ENCODE data around the gene NR2F6.

NR2F6 gene

GRCh38 chr19:17263712-17264640 lies 18.3 kb upstream of the NR2F6 start:
- no peak for DNase-seq (ENCODE audit: low read depth in 2 of 2)

DNA sequence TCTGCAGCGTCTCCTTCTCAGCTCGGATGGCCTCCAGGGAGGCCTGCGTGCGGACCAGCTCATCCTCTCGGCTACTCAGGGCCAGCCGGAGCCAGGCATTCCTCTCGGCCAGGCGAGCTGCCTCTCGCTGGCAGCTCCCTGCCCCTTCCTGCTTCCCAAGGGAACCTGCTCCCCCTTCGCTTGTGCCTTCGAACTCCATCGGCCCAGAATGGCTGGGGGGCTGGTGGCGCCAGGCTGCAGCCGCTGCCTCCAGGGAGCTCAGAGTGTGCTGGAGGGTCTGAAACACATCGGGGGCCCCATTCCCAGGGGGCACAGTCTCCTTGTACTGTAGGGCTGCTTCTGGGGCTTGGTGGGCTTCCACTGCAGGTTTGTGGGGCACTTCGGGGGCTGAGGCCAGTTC lies 16.8 kb upstream of the NR2F6 start:
- no peak for DNase-seq (ENCODE audit: low read depth in 2 of 2)

- DNase-seq (ENCODE audit: low read depth in 2 of 2), result peak; percentile 37 to 43
Measured at GRCh38 chr19:17260842-17261325, 15.2 kb upstream of the NR2F6 start.

- DNase-seq (ENCODE audit: low read depth in 2 of 2), result no peak
Measured at GRCh38 chr19:17259934-17260333, 14.2 kb upstream of the NR2F6 start.

GRCh38 chr19:17259118-17259780 lies 13.5 kb upstream of the NR2F6 start:
- no peak for DNase-seq (ENCODE audit: low read depth in 2 of 2)

DNA sequence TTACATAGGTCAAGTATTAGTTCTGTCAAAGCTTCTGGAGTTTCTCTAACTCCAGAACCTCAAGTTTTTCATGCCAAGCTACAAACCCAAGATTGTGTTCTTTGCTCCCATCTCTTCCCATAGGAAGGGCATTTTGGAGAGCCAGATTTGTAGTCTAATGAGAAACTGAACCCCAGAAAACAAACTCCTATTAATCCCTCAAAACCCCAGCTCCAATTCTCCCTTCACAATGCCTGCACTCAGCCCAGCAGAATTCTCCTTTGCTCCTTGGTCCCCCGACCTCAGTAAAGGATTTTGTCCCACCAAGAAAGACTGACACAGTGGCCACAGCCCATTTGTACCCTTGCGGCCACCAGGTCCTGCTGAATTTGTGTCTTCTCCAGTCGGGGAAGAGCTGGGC lies 10.4 kb upstream of the NR2F6 start:
- no peak for DNase-seq (ENCODE audit: low read depth in 2 of 2)

- DNase-seq (ENCODE audit: low read depth in 2 of 2), result no peak
Measured at GRCh38 chr19:17255150-17255621, 9.5 kb upstream of the NR2F6 start.

DNA sequence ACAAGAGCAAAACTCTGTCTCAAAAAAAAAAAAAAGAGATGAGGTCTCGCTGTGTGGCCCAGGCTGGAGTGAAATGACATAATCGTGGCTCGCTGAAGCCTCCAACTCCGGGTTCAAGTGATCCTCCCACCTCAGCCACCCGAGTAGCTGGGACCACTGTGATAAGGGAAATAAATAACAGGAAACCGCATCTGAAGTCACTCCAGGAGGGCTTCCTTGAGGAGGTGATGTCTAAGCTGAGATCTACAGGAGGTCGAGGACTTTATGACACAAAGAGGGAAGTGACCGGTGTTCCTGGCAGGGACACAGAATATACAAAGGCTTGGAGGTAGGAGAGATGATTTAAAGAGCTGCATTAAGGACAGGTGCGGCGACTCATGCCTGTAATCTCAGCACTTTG lies 8.9 kb upstream of the NR2F6 start:
- DNase-seq (ENCODE audit: low read depth in 2 of 2), result no peak

DNA sequence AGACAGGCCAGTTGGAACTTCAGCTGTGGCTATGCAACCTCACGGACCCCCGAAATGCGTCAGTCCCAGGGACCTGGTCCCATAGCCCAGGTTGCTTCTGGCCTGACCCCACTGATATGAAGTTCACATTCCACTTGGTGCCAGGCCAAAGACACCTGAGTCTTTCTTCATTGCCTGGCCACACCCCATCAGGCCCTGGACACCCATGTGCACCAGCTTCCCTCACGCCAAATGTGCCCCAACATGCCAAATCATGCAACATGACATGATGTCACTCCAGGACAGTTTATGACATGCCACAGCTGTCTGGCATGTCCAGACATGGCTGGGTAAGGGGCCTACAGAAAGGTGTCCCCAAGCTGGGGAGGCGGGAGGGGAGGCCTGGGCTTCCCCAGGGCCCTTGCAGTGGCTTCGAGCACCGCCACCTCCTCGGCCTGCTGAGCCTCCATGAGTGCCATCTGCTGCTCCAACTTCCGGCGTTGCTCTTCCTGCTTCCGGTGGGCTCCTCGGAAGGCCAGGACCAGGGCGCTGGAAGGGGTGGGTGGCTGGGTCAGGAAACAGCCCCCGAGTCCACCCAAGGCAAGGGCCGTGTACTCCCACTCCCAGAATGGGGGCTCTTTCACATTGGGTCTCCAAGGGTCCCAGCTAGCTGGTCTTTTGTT lies 4.3 kb upstream of the NR2F6 start:
- no peak for DNase-seq (ENCODE audit: low read depth in 2 of 2)

GRCh38 chr19:17248011-17248776 lies 2.5 kb upstream of the NR2F6 start:
- no peak for DNase-seq (ENCODE audit: low read depth in 2 of 2)

GRCh38 chr19:17246681-17247425 lies 1.1 kb upstream of the NR2F6 start:
- DNase-seq (ENCODE audit: low read depth in 2 of 2), result no peak

DNA sequence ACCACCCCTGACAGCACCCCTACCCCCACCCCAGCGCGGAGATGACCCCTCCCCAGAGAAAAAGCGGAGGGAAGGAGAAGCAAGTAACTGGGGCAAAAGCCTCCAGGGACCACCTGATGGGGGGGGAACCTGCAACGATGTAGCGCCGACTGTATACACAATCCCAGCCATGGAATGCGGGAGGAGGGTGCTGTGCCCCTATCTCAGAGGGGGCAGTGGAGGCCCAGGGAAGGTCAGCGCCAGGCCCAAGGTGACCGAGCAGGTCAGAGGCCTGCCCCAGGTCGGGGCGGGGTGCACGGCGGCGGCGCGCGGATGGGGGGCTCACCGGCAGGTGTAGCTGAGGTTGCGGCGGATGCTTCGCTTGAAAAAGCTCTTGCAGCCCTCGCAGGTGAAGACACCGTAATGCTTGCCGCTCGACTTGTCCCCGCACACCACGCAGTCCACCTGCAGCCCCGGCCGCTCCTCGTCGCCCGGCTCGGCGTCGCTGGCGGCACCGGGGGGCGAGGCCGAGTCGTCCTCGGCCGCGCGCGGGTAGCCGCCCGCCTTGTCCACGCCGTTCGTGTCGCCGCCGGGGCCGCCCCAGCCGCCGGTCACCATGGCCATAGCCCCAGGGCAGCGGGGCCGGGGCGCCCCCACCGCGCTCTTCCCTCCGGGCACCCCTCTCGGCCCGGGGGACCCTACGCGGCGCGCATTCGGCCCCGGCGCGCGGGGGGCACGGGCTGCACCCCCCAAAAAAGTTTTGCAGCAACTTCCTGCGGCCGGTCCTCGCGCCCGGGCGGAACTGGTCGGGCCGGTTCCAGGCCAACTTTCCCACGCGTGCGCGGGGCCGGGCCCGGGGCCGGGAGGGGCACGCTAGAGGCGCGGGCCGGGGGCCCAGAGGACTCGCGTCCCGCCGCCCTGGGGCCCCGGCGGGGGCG lies 843 bp downstream of the NR2F6 start:
- no peak for DNase-seq (ENCODE audit: low read depth in 2 of 2)

DNA sequence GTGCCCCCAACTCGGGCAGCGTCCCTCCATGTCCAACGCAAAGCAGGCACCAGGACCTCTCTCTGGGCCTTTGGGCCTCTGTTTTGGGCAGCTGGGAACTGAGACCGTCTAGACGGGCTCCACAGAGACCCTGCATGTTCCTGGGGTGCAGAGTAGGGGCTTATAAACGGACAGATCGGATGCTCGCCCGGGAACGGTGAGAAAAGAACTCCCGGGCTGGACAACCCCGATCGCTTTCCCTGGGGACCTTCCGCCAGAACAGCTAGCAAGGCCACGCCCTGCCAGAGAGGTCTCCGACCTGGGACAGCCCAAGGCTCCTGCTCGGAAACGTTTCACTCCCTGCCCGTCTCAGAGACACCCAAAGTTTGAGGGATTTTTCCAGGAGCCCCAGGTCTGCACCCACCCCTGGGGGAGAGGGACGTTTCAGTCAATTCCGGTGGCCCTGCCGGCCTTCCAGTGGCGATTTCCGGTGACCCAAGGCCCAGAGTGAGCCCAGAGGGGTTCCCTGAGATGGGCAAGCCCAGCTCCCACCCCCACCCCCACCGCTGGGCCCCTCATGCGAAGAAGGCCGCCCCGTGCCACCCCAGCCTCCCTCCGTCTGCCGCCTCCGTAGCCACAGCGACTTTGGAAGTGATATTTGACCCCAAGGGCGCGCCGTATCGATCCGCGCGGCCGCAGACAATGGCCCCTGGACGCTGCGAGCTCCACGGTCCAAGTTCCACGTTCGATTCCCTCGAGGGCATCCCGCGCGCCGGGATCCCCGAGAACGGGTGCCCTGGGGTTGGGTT lies 1.7 kb downstream of the NR2F6 start:
- DNase-seq (ENCODE audit: low read depth in 2 of 2), result no peak

DNA sequence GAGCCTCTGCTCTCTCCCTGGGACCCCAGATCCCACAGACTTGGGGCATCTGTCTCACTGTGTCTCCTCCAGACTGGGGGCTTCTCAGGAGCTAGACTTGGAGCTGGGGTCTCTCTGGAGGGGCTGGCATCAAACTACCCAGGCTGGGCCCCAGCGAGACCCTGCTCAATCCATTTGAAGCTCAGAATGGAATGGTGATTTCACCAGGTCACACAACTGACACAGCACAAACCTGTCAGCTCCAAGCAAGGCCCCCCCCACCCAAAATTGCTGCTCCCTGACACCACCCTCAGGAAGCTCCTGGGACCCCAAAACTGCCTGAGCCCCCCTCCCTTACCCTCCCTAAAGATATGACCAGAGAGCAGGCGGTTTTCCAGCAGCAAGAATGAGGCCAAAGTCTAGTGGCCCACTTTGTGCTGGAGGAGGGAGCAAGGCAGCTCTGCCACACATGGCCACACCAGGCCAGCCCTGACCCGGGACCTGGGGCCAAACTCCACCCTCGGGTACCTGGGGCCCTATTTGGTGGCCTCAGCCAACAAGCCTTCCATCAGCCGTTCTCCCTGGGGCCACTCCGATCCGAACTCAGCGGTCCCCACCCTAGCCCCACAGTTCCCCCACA lies 2.4 kb downstream of the NR2F6 start:
- no peak for DNase-seq (ENCODE audit: low read depth in 2 of 2)

DNA sequence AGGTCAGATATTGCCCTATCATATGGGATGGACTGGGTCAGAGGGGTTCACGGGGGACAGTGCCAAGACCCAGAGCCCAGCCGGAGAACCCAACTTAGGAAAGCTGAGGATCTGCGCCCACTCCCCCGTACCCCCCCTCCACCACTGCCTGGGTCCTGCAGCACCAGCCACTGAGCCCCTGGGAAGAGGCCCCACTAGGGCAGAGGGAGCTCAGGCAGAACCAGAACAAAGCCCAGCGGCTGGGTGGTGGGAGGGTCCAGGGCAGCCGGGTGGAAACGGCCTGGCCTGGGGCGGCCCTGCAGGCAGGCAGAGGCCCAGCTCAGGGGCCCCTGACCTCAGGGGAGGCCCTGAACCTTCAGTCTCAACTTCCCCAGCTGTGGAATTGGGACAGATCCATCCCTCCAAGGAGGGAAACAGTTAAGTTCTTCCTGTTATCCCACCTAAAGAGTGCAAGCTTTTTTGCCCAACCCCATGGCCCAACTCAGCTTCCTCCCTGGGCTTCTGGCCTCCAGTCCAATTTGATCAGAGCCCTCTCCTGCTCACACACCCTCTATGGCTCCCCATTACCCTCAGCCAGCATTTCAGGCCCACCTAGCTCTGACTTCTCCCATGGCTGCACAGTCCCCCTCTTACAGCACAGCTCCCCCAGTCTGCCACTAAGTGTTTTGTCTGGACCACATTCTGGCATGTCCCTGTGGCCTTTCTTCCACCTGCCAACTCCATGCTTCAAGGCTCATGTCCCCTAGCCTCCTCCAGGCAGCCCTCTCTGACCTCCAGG lies 3.1 kb downstream of the NR2F6 start:
- no peak for DNase-seq (ENCODE audit: low read depth in 2 of 2)

DNA sequence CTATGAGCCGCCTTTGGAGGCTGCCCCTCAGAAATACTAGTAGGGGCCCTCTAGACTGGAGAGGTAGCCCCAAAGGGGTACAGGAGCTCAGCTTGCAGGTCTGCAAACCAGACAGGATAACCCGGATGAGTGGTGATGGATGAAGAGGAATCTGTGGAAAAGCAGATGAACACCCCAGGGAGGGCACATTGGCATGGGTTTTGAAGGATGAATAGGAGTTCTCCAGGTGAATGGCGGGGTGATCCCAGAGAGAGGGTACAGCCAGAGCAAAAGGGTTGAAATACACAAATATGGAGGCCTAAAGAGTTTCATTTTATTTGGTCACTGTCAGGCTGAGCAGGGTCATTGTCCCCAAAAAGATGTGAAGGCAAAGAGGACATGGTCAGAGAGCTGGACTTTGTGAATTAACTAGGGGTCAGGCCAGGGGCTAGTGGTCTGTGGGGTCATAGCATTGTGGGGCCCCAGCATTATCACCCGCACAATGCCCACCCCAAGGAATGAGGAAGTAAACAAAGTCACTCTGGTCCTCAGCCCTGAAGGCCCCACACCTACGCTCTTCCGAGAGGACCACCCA lies 4.8 kb downstream of the NR2F6 start:
- DNase-seq (ENCODE audit: low read depth in 2 of 2), result no peak

- DNase-seq (ENCODE audit: low read depth in 2 of 2), result no peak
Measured at GRCh38 chr19:17240062-17240752, 5.5 kb downstream of the NR2F6 start.
